DMS 273 (cell line): ENCODE measurements around the gene SYT12.
"Not testable (repeated sequence)": the region's sequence is repeated elsewhere in the genome, so short reads cannot be mapped to it uniquely, and the experiment has no call there.

ENCODE experiments used
- DNase-seq: peaks from one replicate; lab custom pipeline; 2025; ENCODE audit not compliant: unreplicated experiment; lab: John Stamatoyannopoulos, UW

SYT12 gene

GRCh38 chr11:66992041-66992440, 30.9 kb upstream of the SYT12 start:
- DNase-seq, result no peak

GRCh38 chr11:66996609-66997273, 26.2 kb upstream of the SYT12 start:
- peak; percentile 21 for DNase-seq

DNA sequence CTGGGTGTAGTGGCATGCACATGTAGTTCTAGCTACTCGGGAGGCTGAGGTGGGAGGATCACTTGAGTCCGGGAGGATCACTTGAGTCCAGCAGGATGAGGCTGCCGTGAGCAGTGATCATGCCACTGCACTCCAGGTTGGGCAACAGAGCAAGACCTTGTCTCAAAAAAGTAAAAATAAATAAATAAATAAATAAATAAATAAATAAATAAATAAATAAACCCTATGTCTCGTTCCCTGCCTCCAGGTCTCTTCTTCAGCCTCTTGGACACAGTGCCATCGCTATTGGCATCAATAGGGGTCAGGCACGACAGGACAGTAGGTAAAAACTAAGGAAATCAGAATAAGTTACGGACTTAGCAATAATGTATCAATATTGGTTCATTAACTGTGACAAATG, 23.4 kb upstream of the SYT12 start:
- no peak for DNase-seq

DNA sequence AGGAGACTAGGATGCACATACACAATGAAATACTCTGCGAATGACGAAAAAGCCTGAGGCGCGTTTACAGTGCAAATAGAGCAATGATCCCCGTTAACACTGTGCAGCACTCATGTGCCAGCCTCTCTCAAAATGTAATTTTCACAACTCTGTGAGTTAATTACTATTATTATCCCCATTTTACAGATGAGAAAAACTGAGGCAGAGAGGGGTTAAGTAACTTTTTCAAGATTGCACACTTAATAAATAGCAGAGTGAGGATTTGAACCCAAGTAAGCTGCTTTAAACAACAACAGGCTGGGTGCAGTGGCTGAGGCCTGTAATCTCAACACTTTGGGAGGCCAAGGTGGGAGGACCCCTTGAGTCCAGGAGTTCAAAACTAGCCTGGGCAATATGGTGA, 21.6 kb upstream of the SYT12 start:
- DNase-seq, result no peak

DNA sequence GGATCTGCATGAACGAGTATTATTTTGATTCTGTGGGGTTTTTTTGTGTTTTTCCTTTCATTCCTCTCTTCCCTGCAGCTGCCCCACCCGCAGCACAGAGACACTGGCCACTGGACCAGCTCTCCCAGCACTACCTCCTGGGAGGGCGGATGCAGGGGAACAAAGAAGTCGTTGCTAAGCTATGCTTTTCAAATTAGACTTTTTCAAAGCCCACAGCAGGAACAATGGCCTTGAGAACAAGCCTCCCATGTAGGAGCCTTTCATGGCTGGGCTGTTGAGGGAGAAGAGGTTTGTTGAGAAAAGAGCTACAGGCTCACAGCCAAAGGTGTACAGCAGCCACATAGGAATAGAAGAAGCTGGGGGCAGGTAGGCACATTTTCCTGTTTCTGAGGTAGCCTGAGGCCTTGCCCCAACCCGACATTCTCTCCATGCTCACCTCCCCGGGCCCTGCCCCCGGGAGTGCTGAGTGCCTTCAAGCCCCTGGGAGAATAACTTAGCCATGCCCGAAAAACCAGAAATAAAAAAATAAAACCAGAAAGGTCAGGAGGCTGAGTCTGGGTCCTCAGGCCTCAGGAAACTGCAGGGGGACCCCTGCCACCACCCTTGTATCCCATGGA, 20.5 kb upstream of the SYT12 start:
- DNase-seq, result no peak

- no peak for DNase-seq
Observed at GRCh38 chr11:67002921-67003411, 20.0 kb upstream of the SYT12 start.

- DNase-seq, result not testable (repeated sequence)
Observed at GRCh38 chr11:67005200-67005599, 17.7 kb upstream of the SYT12 start.

- DNase-seq, result peak; percentile 68
Observed at GRCh38 chr11:67006029-67006884, 16.7 kb upstream of the SYT12 start.

DNA sequence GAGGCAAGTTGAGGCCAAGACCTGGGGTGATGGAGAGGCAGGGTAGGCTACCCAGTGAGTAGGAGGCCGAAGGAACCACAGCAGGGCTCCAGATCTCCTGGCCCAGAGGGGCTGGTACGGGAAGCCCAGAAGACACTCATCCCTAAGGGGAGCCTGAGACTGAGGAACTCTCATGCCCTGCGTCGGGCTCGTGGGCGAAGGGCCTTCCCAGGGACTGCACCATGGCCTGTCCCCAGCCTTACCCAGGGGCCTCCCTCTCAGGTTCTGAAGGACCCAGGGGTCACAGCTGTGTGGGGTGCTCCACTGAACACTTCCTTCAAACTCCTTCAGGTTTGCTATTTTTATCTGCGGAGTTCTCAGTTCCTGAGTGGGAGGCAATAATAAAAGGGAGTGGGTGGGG, 15.8 kb upstream of the SYT12 start:
- DNase-seq, result no peak

- DNase-seq, result no peak
Observed at GRCh38 chr11:67010296-67010905, 12.5 kb upstream of the SYT12 start.

DNA sequence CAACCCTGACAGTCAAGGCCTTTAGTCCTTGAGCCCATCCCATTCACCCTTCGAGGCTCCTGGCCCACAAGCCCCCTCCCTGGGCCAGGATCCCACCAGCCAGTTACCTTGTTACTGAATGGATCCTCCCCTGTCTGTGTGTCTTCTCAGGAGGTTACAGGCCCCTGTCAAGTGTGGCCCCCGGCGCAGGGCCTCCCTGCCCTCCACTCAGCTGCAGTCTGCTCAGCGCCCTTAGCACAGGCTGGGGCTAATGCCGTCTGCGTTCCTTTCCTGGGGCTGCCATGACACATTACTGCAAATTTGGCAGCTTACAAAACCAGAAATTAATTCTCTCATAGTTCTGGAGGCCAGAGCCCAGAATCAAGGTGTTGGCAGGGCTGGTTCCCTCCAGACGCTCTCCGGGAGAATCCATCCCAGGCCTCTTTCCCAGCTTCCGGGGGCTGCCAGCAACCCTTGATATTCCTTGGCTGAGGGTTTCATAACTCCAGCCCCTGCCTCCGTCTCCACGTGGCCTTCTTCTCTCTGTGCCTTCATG, 9.4 kb upstream of the SYT12 start:
- no peak for DNase-seq

DNA sequence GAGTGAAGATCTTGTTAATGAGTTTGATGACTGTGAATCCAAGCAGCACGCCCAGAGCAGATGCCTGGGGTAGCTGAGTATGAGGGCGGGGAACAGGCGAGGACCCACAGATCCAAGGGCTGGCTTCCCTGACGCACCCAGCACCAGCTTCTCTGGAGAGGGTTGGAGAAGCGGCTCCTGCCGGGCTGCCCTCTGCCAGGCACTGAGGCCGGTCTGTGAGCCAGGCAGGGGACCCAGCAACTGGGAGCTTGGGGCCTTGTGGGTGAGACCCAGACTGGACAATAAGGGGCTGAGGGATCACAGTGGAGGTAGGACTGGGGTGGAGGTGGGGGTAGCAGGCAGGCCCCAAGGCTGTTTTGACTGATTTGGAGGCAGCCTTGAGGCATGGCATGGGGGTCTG, 8.6 kb upstream of the SYT12 start:
- DNase-seq, result no peak

DNA sequence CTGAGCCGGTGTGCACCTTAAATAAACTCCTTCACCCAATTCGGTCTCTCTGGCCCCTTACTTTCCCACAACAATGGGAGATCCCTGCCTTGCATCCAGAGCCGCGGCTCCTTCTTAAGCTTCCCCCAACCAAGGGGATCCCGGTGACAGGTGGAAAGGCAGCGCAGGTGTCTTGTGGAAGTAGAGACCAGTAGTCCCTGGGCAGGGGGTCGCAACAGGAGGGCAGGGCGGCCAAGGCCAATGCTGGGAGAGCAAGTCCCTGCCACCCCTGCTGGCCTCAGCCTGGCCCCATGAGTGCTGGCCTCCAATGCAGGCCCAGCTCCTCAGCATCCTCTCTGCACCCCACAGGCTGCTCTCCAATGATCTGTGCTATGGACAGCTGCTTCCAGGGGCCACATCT, 7.9 kb upstream of the SYT12 start:
- no peak for DNase-seq

DNA sequence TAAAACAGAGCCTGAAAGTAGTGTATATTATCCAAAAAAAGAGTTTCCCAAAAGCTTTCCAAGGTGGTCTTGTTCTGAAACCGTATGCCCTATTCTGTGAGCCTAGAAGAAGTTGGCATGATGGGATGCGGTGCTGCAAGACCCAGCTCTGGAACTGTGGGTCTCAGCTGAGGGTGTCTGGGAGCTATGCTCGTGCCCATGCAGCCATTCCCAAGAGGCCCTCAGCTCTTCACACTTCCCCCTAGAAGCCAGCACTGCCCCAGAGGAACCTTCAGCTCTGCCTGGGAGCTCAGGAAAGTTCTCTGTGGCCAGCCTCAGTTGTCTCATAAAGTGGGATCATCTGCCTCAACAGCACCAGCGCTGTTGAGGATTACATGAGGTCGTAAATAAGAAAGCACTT, 6.4 kb upstream of the SYT12 start:
- no peak for DNase-seq

DNA sequence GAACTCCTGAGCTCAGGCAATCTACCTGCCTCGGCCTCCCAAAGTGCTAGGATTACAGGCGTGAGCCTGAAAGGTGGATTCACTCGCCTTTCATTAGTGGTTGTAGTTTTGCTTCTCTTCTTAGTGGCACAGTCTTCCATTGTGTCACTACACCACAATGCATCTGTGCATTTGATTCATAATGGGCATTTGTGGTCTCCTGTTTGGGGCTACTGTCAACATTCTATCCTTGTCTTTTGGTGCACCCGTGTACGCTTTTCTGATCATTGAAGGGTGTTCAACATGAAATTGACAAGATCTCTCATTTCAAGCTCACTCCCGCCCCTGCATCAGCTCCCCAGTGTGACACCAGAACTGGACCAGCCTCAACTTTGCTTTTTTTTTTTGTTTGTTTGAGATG, 2.0 kb upstream of the SYT12 start:
- no peak for DNase-seq

- peak; percentile 73 for DNase-seq
Observed at GRCh38 chr11:67022341-67022933, 497 bp upstream of the SYT12 start.

- DNase-seq, result no peak
Observed at GRCh38 chr11:67023957-67024353, 1.0 kb downstream of the SYT12 start.

- no peak for DNase-seq
Observed at GRCh38 chr11:67024410-67024809, 1.5 kb downstream of the SYT12 start.

GRCh38 chr11:67024966-67025365, 2.0 kb downstream of the SYT12 start:
- DNase-seq, result no peak

- DNase-seq, result no peak
Observed at GRCh38 chr11:67025750-67026149, 2.8 kb downstream of the SYT12 start.

DNA sequence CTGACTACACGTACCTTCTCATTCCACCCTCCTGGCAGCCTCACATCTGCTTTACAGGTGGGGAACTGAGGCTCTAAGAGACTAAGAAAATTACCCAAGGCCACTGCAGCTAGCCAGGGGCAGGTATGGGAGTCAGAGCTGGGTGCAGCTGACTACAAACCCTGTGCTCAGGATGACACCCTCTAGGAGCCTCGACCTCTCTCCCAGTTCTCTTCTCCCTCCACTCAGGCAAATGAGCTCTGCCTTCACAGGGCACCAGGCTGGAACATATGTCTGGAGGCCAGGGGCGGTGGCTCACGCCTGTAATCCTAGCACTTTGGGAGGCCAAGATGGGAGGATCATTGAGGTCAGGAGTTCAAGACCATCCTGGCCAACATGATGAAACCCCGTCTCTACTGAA, 4.0 kb downstream of the SYT12 start:
- DNase-seq, result no peak
